Measurements from ENCODE around the gene ENPP3.

The ENPP3 gene

DNA sequence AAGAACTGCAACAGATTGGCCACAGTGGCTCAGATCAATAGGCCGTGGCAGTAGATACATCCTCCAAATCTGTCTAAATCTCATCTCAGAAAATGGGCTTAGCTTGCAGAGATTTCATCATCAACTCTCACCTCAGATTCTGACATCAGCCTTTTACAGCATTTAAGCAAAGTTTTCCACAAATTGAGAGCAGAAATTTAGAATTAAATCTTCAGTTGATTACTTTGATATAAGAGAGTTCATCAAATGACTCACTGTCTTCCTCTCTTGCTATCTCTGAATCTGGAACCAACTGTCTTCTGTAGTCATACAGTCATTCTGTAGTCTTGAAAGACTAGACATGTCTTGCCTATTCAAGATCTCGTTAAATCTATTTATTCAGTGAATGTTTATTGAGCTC is 118.9 kb downstream of the ENPP3 start:
- TF ChIP-seq TAF1 (IDR thresholded peaks at IDR 0.05; ENCODE audit: borderline replicate concordance, insufficient read depth, low read length), result no peak
- TF ChIP-seq, protein P1, sequence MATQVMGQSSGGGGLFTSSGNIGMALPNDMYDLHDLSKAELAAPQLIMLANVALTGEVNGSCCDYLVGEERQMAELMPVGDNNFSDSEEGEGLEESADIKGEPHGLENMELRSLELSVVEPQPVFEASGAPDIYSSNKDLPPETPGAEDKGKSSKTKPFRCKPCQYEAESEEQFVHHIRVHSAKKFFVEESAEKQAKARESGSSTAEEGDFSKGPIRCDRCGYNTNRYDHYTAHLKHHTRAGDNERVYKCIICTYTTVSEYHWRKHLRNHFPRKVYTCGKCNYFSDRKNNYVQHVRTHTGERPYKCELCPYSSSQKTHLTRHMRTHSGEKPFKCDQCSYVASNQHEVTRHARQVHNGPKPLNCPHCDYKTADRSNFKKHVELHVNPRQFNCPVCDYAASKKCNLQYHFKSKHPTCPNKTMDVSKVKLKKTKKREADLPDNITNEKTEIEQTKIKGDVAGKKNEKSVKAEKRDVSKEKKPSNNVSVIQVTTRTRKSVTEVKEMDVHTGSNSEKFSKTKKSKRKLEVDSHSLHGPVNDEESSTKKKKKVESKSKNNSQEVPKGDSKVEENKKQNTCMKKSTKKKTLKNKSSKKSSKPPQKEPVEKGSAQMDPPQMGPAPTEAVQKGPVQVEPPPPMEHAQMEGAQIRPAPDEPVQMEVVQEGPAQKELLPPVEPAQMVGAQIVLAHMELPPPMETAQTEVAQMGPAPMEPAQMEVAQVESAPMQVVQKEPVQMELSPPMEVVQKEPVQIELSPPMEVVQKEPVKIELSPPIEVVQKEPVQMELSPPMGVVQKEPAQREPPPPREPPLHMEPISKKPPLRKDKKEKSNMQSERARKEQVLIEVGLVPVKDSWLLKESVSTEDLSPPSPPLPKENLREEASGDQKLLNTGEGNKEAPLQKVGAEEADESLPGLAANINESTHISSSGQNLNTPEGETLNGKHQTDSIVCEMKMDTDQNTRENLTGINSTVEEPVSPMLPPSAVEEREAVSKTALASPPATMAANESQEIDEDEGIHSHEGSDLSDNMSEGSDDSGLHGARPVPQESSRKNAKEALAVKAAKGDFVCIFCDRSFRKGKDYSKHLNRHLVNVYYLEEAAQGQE (IDR thresholded peaks at IDR 0.05; ENCODE audit: insufficient read depth in 1 of 2, low read depth in 2 of 2, low read length in 2 of 2), result no peak
- no peak for TF ChIP-seq SIN3A (IDR thresholded peaks at IDR 0.05; ENCODE audit: borderline replicate concordance, insufficient read depth, low read length)
- no peak for TF ChIP-seq FOXP2 (optimal IDR thresholded peaks at IDR 0.05; ENCODE audit: borderline replicate concordance, extremely low read depth, extremely low read length, insufficient read depth)
- no peak for TF ChIP-seq POLR2AphosphoS5 (IDR thresholded peaks at IDR 0.05; ENCODE audit: low read depth, low read length)

DNA sequence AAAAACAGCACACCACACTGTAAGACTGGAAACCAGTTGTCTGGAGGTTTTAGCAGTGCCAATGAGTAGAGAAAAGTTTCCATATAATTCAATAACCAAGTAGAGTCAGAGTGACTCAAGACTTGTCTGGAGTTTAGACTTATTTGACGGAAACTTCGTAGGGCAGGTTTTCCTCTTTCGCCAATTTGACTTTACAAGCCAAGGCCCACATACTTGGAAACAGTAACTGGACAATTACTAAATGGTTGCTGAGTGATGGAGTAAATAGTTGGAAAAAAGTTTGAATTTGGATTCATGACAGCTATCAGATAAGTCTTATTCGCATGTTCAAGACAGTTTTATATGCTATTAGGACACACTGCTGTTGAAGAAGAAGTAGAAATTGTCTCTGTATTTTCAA is 121.8 kb downstream of the ENPP3 start:
- TF ChIP-seq POLR2AphosphoS5 (IDR thresholded peaks at IDR 0.05; ENCODE audit: low read depth, low read length), result no peak
- TF ChIP-seq, protein P1 (IDR thresholded peaks at IDR 0.05; ENCODE audit: insufficient read depth in 1 of 2, low read depth in 2 of 2, low read length in 2 of 2), result no peak
- no peak for TF ChIP-seq FOXP2 (optimal IDR thresholded peaks at IDR 0.05; ENCODE audit: borderline replicate concordance, extremely low read depth, extremely low read length, insufficient read depth)
- no peak for TF ChIP-seq SIN3A (IDR thresholded peaks at IDR 0.05; ENCODE audit: borderline replicate concordance, insufficient read depth, low read length)
- TF ChIP-seq TAF1 (IDR thresholded peaks at IDR 0.05; ENCODE audit: borderline replicate concordance, insufficient read depth, low read length), result no peak

DNA sequence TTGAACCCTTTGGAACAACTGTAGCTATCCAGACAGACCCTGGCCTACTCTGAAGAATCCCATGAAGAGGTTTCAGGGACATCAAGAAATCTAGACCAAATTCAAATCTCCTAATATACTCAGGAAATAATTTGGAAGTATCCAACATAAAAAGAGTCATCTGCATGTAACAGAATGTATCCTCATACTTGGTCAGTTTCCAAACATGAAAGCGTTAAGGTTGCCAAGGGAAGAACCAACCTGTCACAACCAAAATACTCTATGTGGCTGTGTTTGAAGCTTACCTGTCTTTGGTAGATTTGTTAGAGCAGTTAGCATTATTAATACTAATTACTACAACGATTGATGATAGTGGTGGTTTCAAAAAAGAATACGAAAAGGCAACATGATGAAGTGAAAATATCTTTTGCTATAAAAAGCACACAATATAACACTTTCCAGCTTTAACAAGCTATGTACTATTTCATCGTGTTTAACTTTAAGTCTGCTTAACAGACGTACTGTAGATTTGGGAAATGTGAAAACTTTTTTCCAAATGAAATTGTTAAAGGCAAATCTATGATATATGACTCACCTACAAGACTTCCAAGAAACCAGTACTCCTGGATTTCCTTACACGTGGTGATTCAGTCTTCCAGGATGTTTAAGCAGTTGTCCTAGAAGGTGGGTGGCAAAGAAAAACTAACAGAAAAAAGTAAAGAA is 124.1 kb downstream of the ENPP3 start:
- TF ChIP-seq SIN3A (IDR thresholded peaks at IDR 0.05; ENCODE audit: borderline replicate concordance, insufficient read depth, low read length) (no peak), FOXP2 (optimal IDR thresholded peaks at IDR 0.05; ENCODE audit: borderline replicate concordance, extremely low read depth, extremely low read length, insufficient read depth) (no peak), POLR2AphosphoS5 (IDR thresholded peaks at IDR 0.05; ENCODE audit: low read depth, low read length) (no peak), TAF1 (IDR thresholded peaks at IDR 0.05; ENCODE audit: borderline replicate concordance, insufficient read depth, low read length) (no peak)
- TF ChIP-seq, protein P1 (IDR thresholded peaks at IDR 0.05; ENCODE audit: insufficient read depth in 1 of 2, low read depth in 2 of 2, low read length in 2 of 2), result no peak

DNA sequence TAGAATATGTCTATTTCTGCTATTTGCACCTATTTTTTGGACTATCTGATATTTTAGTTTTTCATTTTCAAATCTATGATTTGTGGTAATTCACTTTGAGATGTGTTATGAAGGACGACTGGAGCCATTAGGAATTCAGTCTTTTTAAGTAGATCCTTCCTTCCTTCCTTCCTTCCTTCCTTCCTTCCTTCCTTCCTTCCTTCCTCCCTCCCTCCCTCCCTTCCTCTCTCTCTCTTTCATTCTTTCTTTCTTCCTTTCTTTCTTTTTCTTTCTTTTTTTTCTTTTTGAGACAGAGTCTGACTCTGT is 124.6 kb downstream of the ENPP3 start:
- TF ChIP-seq TAF1 (IDR thresholded peaks at IDR 0.05; ENCODE audit: borderline replicate concordance, insufficient read depth, low read length) (no peak), FOXP2 (optimal IDR thresholded peaks at IDR 0.05; ENCODE audit: borderline replicate concordance, extremely low read depth, extremely low read length, insufficient read depth) (no peak), SIN3A (IDR thresholded peaks at IDR 0.05; ENCODE audit: borderline replicate concordance, insufficient read depth, low read length) (no peak), POLR2AphosphoS5 (IDR thresholded peaks at IDR 0.05; ENCODE audit: low read depth, low read length) (no peak)
- TF ChIP-seq, protein P1 (IDR thresholded peaks at IDR 0.05; ENCODE audit: insufficient read depth in 1 of 2, low read depth in 2 of 2, low read length in 2 of 2), result no peak
